AG04449 (cell line): ENCODE results near the gene SOX14.

Source experiments
- CTCF ChIA-PET: fragments of 350-600 bp; formaldehyde crosslinking; extraction: SDS; loops from one replicate; lab custom pipeline; 2021; ENCODE audit warnings: antibody characterized with exemption; lab: Yijun Ruan, JAX
- POLR2A ChIA-PET: fragments of 400-600, 350-600 bp; formaldehyde crosslinking; extraction: SDS; loops from one replicate; lab custom pipeline; 2020; ENCODE audit warnings: antibody characterized with exemption, inconsistent platforms; lab: Yijun Ruan, JAX
- DNase-seq: peaks from one replicate; pipeline ENCODE4 v3.0.0-alpha.2; 2010; ENCODE audit warnings: low read depth, low spot score
- H3K4me3 ChIP-seq: 2 replicates; pipeline ENCODE4 v1.5.1; 2011; ENCODE audit warnings: low read depth, mild to moderate bottlenecking, control low read depth, low read length
- CTCF ChIP-seq: IDR thresholded peaks from one replicate; pipeline ENCODE4 v1.5.1; 2011; ENCODE audit warnings: mild to moderate bottlenecking, moderate library complexity, low read length, control low read depth, inconsistent platforms; ENCODE audit not compliant: insufficient read depth; ENCODE audit errors: missing control alignments

SOX14 gene

GRCh38 chr3:137770835-137771399, 6.8 kb downstream of the SOX14 start:
- no peak for DNase-seq
- ChIA-PET CTCF (no interaction called here), POLR2A (no interaction called here)
- H3K4me3 ChIP-seq, result no peak overlapping the region
- TF ChIP-seq CTCF, result no peak

- CTCF ChIA-PET, result no interaction called here
Measured at GRCh38 chr3:137771401-137772213, 7.5 kb downstream of the SOX14 start.

GRCh38 chr3:137772214-137772955, 8.3 kb downstream of the SOX14 start:
- no peak for TF ChIP-seq CTCF
- ChIA-PET CTCF (no interaction called here), POLR2A (no interaction called here)
- H3K4me3 ChIP-seq, result no peak overlapping the region
- no peak for DNase-seq

More at GRCh38 chr3:137771401-137772213, 7.5 kb downstream of the SOX14 start:
- no peak for DNase-seq
- TF ChIP-seq CTCF, result no peak
- no peak overlapping the region for H3K4me3 ChIP-seq
- POLR2A ChIA-PET, result no interaction called here

GRCh38 chr3:137778941-137779340, 14.8 kb downstream of the SOX14 start:
- TF ChIP-seq CTCF, result no peak
- DNase-seq, result no peak
- CTCF ChIA-PET, result no interaction called here
- POLR2A ChIA-PET, result no interaction called here
- H3K4me3 ChIP-seq, result no peak overlapping the region

GRCh38 chr3:137787529-137787928, 23.4 kb downstream of the SOX14 start:
- TF ChIP-seq CTCF, result no peak
- no peak for DNase-seq
- H3K4me3 ChIP-seq, result no peak overlapping the region
- ChIA-PET POLR2A (no interaction called here), CTCF (no interaction called here)

GRCh38 chr3:137789236-137789635, 25.1 kb downstream of the SOX14 start:
- POLR2A ChIA-PET, result no interaction called here
- no peak for TF ChIP-seq CTCF
- CTCF ChIA-PET, result no interaction called here
- no peak overlapping the region for H3K4me3 ChIP-seq
- DNase-seq, result no peak
